GM21515 (cell line): Measurements from ENCODE around the gene GNAO1.
A peak's percentile ranks its signal among the peaks of the same experiment; 100 is the strongest.

Source experiments
- ATAC-seq: cut with Tn5 transposase; IDR thresholded peaks from one replicate; pipeline ENCODE4 v1.9.1; 2021; ENCODE audit not compliant: unreplicated experiment

The GNAO1 gene

GRCh38 chr16:56309008-56309407 is 117.7 kb downstream of the GNAO1 start:
- ATAC-seq: no peak

GRCh38 chr16:56310690-56311089 is 119.4 kb downstream of the GNAO1 start:
- ATAC-seq: no peak

DNA sequence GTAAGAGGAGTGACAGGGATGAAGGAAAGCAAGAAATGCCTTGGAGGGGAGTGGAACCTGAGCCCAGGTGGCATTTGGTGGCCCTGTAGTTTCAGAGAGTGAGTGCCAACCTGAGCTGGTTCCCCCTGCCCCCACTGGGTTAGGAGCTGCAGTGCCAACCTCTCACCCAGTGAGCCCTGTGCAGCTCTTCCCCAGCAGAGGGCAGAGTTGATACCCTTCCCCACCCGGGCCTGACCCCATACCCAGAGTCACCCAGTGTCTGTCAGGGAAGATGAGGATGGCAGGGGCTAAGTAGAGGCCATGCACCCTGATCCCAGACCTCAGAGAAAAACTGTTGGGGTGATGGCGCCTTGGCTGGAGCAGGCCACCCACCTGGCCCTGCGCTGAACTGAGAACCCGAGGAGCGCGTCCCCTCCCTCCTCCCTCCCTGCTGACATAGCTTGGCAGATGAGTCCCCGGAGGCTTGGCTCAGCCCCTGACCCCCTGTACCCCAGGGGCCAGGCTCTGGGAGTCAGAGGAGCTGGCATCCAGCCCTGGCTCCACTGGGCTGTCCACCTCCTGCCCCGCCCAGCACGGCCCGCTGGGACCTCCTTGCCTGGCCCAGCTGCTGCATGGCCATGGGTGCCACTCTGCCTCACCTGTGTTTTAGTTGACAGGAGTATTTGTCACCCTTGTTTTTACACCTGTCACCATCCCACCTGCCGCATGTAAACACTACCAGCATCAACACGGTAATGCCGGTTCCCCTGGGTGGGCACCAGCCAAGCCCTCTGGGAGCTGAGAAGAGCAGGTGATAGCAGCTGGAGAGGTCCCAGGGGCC is 120.1 kb downstream of the GNAO1 start:
- ATAC-seq: no peak

DNA sequence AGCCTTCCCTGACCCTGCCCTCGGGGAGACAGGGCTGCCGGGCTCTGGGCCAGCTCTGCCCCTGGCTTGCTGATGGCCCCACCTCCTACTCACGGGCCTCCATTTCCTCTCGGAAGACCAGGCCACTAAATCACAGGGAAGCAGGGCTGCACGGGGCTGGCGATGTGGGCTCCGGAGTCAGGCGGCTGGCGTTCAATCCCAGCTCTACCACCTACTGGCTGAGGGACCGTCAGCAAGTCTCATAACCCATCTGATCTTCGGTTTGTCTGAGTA is 120.7 kb downstream of the GNAO1 start:
- ATAC-seq: no peak

DNA sequence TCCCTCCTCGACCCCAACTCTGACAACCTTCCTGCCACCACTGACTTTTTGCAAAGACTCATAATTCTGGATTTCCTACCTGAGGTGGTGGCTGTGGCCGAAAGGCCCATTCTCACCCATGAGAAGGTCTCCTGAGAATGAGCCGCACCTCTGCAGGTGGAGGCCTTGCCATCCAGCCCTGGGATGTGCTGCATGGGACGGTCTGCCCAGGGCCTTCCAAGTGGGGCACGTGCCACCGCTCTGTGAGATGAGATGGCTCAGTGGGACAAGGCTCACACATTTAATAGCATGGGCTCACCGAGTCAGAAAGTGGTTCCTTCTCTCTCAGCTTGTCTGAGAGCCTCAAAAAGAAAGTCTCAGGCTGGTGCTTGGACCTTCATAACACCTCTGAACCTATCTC is 121.3 kb downstream of the GNAO1 start:
- ATAC-seq: no peak

DNA sequence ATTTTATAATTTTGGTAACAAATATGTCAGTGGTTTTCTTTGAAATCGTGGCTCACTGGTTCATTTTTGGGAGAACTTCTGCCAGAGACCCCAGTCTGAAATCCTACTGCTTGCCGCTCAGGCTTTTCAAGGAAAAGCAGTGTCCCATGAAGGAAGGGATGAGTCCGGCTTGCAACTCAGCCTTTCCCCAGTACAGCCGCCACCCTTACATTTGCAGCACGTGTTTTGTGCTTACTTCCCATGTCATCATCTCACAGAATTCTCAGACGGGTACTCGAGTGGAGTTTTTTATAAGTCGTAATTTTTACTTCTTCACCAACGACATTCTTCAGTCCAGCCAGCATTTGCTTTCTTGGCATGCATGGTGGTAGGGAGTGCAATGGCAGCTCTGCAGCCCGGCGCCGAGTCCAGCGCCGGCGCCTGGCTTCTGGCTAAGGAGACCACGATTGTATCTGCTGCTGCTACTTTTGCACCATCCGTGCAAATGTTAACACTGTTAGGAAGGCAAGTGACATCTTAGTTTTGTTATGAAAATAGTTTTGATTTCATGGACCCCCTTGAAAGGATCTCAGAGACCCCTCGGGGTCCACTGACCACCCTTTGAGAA is 123.1 kb downstream of the GNAO1 start:
- no peak for ATAC-seq

DNA sequence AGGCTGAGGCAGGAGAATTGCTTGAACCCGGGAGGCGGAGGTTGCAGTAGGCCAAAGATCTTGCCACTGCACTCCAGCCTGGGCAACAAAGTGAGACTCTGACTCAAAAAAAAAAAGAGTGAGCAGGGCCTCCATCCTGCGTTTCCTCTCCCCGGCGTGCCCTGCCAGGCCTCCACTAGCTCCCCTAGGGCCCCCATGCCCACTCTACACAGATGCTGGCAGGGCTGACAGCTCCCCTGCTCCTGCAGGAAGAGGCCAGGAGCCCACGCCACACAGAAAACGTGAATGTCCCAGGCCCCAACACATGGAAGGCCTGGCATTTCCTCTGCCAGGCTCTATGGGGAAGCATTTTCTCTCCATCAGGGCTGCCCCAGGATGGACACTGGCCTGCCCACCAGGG is 124.7 kb downstream of the GNAO1 start:
- no peak for ATAC-seq

DNA sequence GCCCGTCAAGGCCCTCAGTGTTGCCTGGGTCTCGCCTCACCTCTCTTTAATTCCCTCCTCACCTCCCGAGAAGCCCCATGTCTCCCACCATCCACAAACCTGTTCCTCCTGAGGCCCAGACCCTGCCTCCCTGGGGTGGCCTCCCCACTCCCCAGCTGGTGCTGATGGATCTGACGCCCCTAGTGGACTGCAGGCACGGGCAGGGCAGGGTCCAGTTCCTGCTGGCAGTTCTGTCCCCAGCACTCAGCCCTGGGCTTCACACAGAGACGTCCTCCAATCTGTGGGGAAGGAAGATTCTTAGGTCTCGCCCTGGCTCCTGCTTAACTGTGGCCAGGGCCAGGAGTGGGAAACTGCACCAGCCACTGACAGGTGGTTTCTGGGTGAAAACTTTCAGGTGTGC is 125.3 kb downstream of the GNAO1 start:
- ATAC-seq: no peak

DNA sequence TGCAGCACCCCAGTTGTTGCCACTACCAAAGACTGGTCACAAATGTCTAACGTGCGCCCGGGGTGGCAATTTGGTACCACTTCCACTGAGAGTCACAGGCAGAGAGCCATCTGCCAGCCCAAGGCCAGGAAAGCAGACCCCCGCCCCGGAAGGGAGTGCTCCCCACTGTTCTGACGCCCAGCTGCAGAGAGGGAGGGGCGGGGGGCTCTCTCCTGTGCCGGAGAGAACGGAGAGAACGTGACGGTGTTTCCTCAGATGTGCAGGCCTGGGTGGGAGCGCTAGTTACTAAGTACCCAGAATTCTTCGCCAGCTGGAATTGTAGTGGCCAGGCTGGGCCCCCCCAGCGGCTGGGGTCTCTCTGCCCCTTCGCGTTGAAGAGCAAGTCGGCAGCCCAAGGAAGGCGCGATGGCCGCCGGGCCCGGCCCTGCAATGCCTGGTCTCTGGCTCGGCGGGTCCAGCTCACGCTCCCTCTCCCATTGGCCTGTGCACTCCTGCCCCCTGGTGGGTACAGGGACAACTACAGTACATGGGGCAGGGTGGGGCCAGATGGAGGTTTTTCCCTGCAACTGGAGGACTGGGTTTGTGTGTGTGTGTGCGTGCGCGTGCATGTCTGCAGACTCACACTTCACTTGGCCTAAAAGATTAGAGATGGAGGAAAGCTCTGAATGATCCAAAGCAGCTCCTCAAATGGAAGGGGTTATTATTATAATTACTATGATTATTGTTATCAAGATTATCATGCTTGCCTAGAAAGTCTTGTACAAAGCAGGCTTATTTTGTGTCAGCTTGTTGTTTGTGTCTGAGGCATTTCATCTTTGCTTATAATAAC is 126.9 kb downstream of the GNAO1 start:
- peak; percentile 95 for ATAC-seq

GRCh38 chr16:56318827-56319140 is 127.5 kb downstream of the GNAO1 start:
- no peak for ATAC-seq

DNA sequence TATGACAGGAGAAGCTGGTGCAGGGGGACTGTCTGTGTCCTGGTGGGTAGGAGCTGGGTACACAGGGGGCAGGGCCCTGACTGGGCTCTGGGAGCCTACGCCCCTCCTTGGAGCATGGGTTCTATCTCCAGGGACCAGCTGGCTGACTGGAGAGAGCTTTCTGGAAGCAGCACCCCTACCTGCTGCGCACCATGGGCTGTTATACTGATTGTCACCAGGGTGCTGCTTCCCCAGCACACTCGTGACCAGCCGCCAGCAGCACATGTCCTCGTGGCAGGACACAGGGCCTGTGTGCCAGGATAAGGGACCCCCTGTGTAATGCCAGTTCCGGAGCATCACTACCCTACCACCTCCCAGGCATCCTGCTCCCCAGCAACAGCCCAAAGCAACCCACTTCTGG is 128.1 kb downstream of the GNAO1 start:
- no peak for ATAC-seq

- ATAC-seq: no peak
Measured at GRCh38 chr16:56320056-56320455, 128.8 kb downstream of the GNAO1 start.

DNA sequence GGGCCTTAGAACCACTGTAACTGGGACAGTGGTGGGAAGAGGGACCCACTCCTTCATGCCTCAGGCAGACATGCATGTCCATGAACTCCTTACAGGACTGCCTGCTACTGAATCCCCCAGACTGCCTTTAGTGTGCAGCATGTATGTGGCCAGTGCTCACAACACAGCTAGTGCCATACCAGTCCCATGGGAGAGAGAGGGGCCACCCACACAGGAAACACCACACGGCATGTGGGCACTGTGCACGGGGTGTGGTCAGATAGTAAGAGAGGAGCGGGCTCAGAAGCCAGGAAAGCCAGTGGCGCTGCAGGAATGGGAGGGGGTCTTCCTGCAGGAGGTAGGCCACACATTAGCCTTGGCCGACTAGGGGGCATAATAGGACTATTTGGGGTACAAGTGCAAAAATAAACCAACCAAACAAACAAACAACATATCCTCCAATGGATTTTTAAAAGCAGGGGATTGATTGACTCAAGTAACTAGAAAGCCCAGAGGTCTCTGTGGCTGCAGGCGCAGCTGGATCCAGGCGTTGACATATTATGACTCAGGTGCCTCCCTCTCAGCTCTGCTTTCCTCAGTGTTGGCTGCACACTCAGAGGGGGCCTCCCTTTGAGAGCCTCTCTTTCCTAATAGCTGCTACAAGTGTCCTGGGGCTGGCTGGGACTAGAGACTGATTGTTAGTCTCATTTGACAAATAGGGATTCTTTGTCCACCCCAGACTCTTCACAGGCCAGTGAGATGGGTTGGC is 129.7 kb downstream of the GNAO1 start:
- ATAC-seq: no peak

DNA sequence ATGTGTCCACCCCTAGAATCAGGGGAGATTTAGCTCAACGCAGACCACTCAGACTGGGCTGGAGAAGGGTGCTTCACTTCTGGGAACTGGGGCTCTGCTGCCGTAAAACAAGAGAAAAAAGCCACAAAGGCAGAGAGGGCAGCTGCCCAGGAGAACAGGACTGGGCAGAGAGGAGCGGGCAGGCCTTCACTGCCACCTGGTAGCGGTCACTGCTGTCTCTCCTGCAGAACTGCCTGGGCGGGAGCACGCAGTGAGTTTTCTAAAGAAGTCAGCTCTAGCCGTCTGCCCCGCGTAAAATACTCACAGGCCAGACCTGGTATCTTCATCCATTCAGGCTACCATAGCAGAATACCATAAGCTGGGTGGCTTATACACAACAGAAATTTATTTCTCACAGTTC is 130.3 kb downstream of the GNAO1 start:
- ATAC-seq: no peak

DNA sequence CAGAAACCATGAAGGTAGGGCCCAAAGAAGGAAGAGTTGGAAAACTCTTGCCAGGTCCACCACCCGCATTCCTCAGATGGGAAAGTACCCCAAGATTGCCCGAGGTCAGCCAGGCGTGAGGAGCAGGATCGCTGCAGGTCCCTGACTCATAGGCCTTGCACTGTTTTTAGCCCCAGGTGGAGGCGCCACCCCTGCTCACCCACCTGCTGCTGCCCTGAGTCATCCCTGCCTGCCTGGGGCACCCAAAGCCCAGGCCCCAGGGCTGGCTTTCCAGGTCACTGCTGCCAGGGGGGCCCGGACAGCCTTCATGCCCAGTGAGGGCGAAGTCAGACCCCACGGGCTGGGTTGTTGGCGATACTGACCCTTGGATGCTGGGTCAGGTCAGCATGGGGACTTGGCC is 133.1 kb downstream of the GNAO1 start:
- ATAC-seq: no peak

DNA sequence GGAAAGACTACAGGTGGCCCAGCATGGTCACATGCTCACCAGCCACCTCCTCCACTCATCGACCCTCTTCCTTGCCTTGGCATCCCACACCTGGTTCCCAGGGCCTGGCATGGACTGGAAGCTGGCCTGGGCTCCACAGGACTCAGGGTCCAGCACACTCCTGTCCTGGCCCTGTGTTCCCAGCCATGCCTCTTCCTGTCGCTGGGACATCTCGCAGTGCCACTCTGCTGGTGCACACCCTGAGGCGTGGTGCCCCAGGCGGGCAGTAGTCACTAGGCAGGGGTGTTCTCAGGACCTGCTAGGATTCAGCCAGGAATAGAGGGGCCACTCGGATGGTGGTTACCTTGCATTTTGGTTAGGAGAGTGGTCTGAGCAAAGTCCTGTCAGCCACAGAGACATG is 134.7 kb downstream of the GNAO1 start:
- ATAC-seq: no peak

- no peak for ATAC-seq
Measured at GRCh38 chr16:56327071-56327928, 136.0 kb downstream of the GNAO1 start.

DNA sequence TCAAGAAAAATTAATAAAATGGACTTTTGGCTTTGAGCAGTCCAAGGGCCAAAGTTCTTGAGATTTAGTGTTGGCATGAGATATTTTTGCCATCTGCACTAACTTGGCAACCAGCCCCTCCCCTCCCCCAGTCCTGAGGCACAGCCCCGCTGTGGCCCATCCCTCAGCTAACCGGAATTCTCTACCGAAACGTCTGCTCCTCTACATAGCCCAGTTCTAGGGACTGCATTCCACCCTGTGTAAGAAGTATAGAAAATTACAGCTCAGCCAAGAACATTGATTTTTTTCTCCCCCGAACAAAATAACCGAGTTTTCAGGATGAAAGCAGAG is 136.6 kb downstream of the GNAO1 start:
- ATAC-seq: no peak

DNA sequence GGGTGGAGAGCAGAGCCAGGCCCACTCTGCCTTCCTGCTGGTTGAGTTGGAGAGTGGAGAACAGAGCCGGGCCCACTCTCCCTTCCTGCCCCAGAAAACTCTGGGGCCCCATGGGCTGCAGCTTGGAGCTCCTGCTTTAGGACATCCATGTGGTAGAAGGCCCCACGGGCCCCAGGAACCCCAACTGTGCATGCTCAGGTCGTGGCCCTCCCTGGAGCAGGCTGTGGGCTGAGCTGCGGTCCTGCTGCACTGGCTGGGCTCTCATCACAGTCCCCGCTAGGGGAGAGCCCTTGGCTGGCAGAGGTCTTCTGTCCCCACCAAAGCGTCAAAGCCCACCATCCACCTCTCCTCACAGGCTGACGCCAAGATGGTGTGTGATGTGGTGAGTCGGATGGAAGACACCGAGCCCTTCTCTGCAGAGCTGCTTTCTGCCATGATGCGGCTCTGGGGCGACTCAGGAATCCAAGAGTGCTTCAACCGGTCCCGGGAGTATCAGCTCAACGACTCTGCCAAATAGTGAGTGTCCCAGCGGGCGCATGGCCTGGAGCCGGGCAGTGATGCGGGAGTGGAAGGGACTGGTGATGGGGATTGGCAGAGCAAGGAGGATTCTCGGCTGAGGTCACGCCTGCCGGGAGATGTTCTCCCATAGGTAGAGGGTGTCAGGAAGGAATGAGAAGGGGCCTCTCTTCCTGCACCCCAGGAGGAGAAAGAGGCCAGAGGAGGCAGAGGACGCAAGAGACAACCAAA is 137.2 kb downstream of the GNAO1 start:
- no peak for ATAC-seq

- no peak for ATAC-seq
Measured at GRCh38 chr16:56329887-56330286, 138.6 kb downstream of the GNAO1 start.
